Testis (tissue), 3 donors: Measurements from ENCODE around the gene KRT20. TPM values are rescaled to one million over a fixed set of nuclear protein-coding genes. Genes with fewer than 3 reads are reported as not detected.
A peak's percentile ranks its signal among the peaks of the same experiment; 100 is the strongest.

Experiments
- DNase-seq: peaks from one replicate; pipeline ENCODE4 v3.0.0-alpha.2; 2019
- H3K27ac ChIP-seq, 2 donors: fragments of 200-600 bp; sonication (generic); one replicate each; pipeline ENCODE4 v1.5.1; 2019
- H3K27me3 ChIP-seq: fragments of 200-600 bp; sonication (generic); one replicate; pipeline ENCODE4 v1.5.1; 2019
- H3K36me3 ChIP-seq: fragments of 200-600 bp; sonication (generic); one replicate; pipeline ENCODE4 v1.5.1; 2017; ENCODE audit warnings: low read depth; ENCODE audit errors: missing control alignments
- H3K4me1 ChIP-seq: fragments of 200-600 bp; sonication (generic); one replicate; pipeline ENCODE4 v1.5.1; 2019
- H3K4me3 ChIP-seq, 2 donors: fragments of 200-600 bp; sonication (generic); one replicate each; pipeline ENCODE4 v1.5.1; 2017 to 2019
- H3K9me3 ChIP-seq: fragments of 200-600 bp; sonication (generic); one replicate; pipeline ENCODE4 v1.5.1; 2017
- POLR2A ChIP-seq: fragments of 450-650 bp; IDR thresholded peaks from one replicate; pipeline ENCODE4 v1.6.1; 2017; ENCODE audit warnings: antibody characterized with exemption, mild to moderate bottlenecking, moderate library complexity
- WGBS, 2 donors: methylation state at CpG; one replicate each; pipeline ENCODE4 v1.1.5; 2018; 5-methylcytosine and 5-hydroxymethylcytosine counted together
- intact Hi-C: fragments of 100-400 bp; cut with DNase I; formaldehyde crosslinking; loops from one replicate; pipeline ENCODE4 v1.15.1; 2023; ENCODE audit warnings: low total_unique reads
- polyA plus RNA-seq: library from polyadenylated mRNA; stranded (reverse); fragments of 350-450 nt; fragmentation: Illumina TruSeq; extraction: RNeasy Lipid Tissue Mini Kit (QIAGEN cat#74804); gene quantifications from one replicate; pipeline ENCODE4 v1.2.3, GENCODE V29; 2014; ENCODE audit warnings: low read depth, low replicate concordance; ENCODE audit not compliant: insufficient read depth
- total RNA-seq, 2 donors: library from RNA; depleted of rRNA; stranded (reverse); fragments of >200 nt; gene quantifications; one replicate each; pipeline ENCODE4 v1.2.3, GENCODE V29; 2016
- TF ChIP-seq, protein P1 (sequence below), 3 experiments: fragments of 450-650 bp in 2 of 3; fragments of 200-600 bp in 1 of 3; sonication (generic) in 1 of 3; IDR thresholded peaks; one replicate each; pipeline ENCODE4 v1.5.1; 2016 to 2019; ENCODE audit warnings: antibody characterized with exemption in 3 of 3, mild to moderate bottlenecking in 2 of 3, moderate library complexity in 1 of 3

KRT20 gene
- total and polyA plus RNA-seq, 3 donors from 2014 or later: not detected

DNA sequence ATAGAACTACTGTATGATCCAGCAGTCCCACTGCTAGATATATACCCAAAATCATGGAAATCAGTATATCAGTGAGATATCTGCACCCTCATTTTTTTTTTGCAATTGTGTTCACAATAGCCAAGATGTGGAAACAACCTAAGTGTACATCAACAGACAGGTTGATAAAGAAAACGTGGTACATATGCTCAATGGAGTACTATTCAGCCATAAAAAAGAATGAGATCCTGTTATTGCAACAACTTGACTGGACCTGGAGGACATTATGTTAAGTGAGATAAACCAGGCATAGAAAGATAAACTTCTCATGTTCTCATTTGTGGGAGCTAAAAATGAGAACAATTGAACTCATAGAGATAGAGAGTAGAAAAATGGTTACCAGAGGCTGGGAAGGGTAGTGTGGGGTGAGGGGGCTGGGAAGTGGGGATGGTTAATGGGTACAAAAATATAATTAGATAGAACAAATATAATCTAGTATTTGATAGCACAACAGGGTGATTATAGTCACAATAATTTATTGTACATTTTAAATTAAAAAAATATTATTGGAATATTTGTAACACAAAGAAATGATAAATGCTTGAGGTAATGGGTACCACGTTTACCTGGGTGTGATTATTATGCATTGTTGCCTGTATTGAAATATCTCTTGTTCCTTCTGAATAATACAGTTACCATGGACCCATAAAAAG, 54.8 kb downstream of the KRT20 start:
- TF ChIP-seq, protein P1, sequence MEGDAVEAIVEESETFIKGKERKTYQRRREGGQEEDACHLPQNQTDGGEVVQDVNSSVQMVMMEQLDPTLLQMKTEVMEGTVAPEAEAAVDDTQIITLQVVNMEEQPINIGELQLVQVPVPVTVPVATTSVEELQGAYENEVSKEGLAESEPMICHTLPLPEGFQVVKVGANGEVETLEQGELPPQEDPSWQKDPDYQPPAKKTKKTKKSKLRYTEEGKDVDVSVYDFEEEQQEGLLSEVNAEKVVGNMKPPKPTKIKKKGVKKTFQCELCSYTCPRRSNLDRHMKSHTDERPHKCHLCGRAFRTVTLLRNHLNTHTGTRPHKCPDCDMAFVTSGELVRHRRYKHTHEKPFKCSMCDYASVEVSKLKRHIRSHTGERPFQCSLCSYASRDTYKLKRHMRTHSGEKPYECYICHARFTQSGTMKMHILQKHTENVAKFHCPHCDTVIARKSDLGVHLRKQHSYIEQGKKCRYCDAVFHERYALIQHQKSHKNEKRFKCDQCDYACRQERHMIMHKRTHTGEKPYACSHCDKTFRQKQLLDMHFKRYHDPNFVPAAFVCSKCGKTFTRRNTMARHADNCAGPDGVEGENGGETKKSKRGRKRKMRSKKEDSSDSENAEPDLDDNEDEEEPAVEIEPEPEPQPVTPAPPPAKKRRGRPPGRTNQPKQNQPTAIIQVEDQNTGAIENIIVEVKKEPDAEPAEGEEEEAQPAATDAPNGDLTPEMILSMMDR (IDR thresholded peaks at IDR 0.05): no peak
- no peak for TF ChIP-seq POLR2A
- 76 to 80% methylated on average over 2 of the region's 2 CpGs for WGBS, 2 donors
- DNase-seq: no peak

DNA sequence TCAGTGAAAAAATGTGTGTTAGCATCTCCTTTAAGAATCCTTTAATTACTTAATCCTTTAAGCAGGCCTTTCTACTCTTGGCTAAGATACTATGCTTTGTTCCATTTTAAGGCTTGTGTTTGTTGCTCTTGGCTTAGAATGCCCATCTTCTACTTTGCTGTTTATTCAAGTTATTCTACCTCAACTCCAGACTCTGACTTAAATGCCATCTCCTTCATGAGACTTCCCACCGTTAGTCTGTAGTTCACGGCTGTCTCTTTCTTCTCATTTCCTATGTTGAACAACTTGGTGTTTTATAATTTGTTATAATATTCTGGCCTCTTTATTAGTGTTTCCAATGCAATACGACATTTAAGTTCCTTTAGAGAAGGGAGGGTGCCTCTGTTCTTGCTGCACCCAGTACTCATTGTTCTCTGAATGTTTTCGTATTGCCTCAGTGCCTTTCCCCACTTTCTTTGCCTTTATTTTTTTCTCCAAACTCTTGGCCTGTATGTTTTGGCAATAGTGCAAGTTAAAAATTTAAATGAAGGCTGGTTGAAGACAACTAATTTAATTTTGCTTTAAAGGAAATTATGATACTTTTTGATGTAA, 56.5 kb downstream of the KRT20 start:
- no peak overlapping the region for H3K4me3 ChIP-seq
- peak overlapping the region; percentile 63 to 74 for H3K27ac ChIP-seq
- H3K27me3 ChIP-seq: no peaks in the 10 kb centered on the region
- DNase-seq: no peak
- intact Hi-C loops: no loop called here
- peaks cover 20% of the 10 kb centered on the region for H3K4me1 ChIP-seq
- TF ChIP-seq, protein P1 (IDR thresholded peaks at IDR 0.05): no peak
- TF ChIP-seq POLR2A: no peak
- H3K9me3 ChIP-seq: no peaks in the 10 kb centered on the region
- 37 to 54% methylated on average over 4 of the region's 4 CpGs for WGBS, 2 donors
- no peaks in the 10 kb centered on the region for H3K36me3 ChIP-seq

More for the DNA sequence above, 54.8 kb downstream of the KRT20 start:
- Histone ChIP-seq H3K4me1 (peaks cover 20% of the 10 kb centered on the region), H3K9me3 (no peaks in the 10 kb centered on the region), H3K27ac (peak overlapping the region in 1 of 2 donors; percentile 74), H3K36me3 (no peaks in the 10 kb centered on the region), H3K27me3 (no peaks in the 10 kb centered on the region), H3K4me3 (no peak overlapping the region)
- intact Hi-C loops: no loop called here

DNA sequence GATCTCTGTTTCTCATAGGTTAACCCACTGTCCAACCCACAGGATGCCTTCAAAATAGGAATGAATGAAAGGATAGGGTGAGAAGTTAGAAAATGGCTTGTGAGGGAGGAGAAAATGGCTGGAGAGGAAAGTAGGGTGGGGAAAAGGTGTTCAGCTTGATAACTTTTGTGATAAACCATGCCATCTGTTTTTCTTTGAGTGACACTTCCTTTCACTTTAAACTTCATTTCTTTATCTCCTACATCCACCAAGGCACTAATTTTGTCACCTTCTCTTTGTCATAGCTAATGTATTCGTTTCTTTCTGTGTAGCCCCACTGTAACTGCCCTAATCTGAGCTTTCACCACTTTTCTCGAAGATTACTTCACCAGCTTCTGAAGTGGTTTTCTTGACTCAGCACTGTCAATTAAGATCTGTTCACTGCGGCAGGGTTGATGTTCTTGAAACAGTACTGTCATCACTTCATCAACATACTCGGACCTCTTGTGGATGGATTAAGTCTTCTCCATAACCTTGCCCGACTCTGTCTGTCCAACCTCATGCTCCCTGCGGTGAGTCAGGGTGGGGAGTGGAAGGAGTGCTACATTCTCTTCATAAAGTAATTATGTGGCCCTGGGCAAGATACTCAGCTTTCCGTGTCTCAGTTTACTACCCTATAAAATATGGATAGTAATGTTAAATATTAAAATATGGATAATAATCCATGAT, 57.1 kb downstream of the KRT20 start:
- Histone ChIP-seq H3K27ac (peak overlapping the region; percentile 63 to 74), H3K9me3 (no peaks in the 10 kb centered on the region), H3K4me1 (peaks cover 18% of the 10 kb centered on the region), H3K36me3 (no peaks in the 10 kb centered on the region), H3K27me3 (no peaks in the 10 kb centered on the region), H3K4me3 (no peak overlapping the region)
- no peak for DNase-seq
- WGBS, 2 donors: 66 to 71% methylated on average over 7 of the region's 7 CpGs
- intact Hi-C loops: no loop called here
- no peak for TF ChIP-seq POLR2A
- TF ChIP-seq, protein P1 (IDR thresholded peaks at IDR 0.05): no peak

Other genes starting within 250 kb of the KRT20 start
- gene SMARCE1, start 237.4 kb downstream of the KRT20 start, total RNA-seq: 10 to 100 TPM; 80.3 to 81.6 TPM
- gene SMARCE1, start 237.4 kb downstream of the KRT20 start, polyA plus RNA-seq: 86.4 TPM
- 1 to 10 TPM; 1.2 to 3.1 TPM for gene KRT222, start 220.1 kb downstream of the KRT20 start, total RNA-seq
- 1.0 TPM for gene KRT222, start 220.1 kb downstream of the KRT20 start, polyA plus RNA-seq
- gene KRT24, start 181.5 kb downstream of the KRT20 start, total RNA-seq: under 1 TPM in 1 of 2 donors, not detected in 1; 0.12 TPM
- gene KRT24, start 181.5 kb downstream of the KRT20 start, polyA plus RNA-seq: not detected
- 1 to 10 TPM; 1.2 to 1.3 TPM for gene KRT25, start 129.9 kb downstream of the KRT20 start, total RNA-seq
- gene KRT25, start 129.9 kb downstream of the KRT20 start, polyA plus RNA-seq: 1.6 TPM
- gene KRT26, start 113.0 kb downstream of the KRT20 start, total RNA-seq: under 1 TPM; 0.62 to 0.79 TPM
- gene KRT26, start 113.0 kb downstream of the KRT20 start, polyA plus RNA-seq: 0.30 TPM
- gene KRT27, start 102.7 kb downstream of the KRT20 start, total RNA-seq: 1 to 10 TPM in 1 of 2 donors, under 1 TPM in 1; 0.87 to 1.4 TPM
- gene KRT27, start 102.7 kb downstream of the KRT20 start, polyA plus RNA-seq: 0.58 TPM
- gene KRT28, start 85.3 kb downstream of the KRT20 start, total RNA-seq: under 1 TPM; 0.43 to 0.87 TPM
- 0.37 TPM for gene KRT28, start 85.3 kb downstream of the KRT20 start, polyA plus RNA-seq
- 10 to 100 TPM; 22.1 to 25.8 TPM for gene KRT10, start 62.6 kb downstream of the KRT20 start, total RNA-seq
- gene KRT10, start 62.6 kb downstream of the KRT20 start, polyA plus RNA-seq: 69.4 TPM
- gene KRT12, start 18.0 kb downstream of the KRT20 start, total RNA-seq: under 1 TPM; 0.63 to 0.68 TPM
- 0.26 TPM for gene KRT12, start 18.0 kb downstream of the KRT20 start, polyA plus RNA-seq
- 10 to 100 TPM; 14.0 to 17.3 TPM for gene KRT23, start 52.4 kb upstream of the KRT20 start, total RNA-seq
- gene KRT23, start 52.4 kb upstream of the KRT20 start, polyA plus RNA-seq: 52.2 TPM
- not detected for gene KRT39, start 81.7 kb upstream of the KRT20 start, total RNA-seq
- not detected for gene KRT39, start 81.7 kb upstream of the KRT20 start, polyA plus RNA-seq
- gene KRT40, start 99.1 kb upstream of the KRT20 start, total RNA-seq: under 1 TPM in 1 of 2 donors, not detected in 1; 0.16 TPM
- 0.45 TPM for gene KRT40, start 99.1 kb upstream of the KRT20 start, polyA plus RNA-seq
- not detected for gene KRTAP3-3, start 108.9 kb upstream of the KRT20 start, total RNA-seq
- not detected for gene KRTAP3-3, start 108.9 kb upstream of the KRT20 start, polyA plus RNA-seq
- not detected for gene KRTAP3-2, start 114.7 kb upstream of the KRT20 start, total RNA-seq
- not detected for gene KRTAP3-2, start 114.7 kb upstream of the KRT20 start, polyA plus RNA-seq
- not detected for gene KRTAP3-1, start 123.9 kb upstream of the KRT20 start, total RNA-seq
- gene KRTAP3-1, start 123.9 kb upstream of the KRT20 start, polyA plus RNA-seq: not detected
- not detected for gene KRTAP1-5, start 142.0 kb upstream of the KRT20 start, total RNA-seq
- not detected for gene KRTAP1-5, start 142.0 kb upstream of the KRT20 start, polyA plus RNA-seq
- not detected for gene KRTAP1-4, start 145.0 kb upstream of the KRT20 start, total RNA-seq
- not detected for gene KRTAP1-4, start 145.0 kb upstream of the KRT20 start, polyA plus RNA-seq
- gene KRTAP1-3, start 149.6 kb upstream of the KRT20 start, total RNA-seq: not detected
- gene KRTAP1-3, start 149.6 kb upstream of the KRT20 start, polyA plus RNA-seq: not detected
- not detected for gene KRTAP1-1, start 156.2 kb upstream of the KRT20 start, total RNA-seq
- not detected for gene KRTAP1-1, start 156.2 kb upstream of the KRT20 start, polyA plus RNA-seq
- gene KRTAP2-1, start 162.1 kb upstream of the KRT20 start, total RNA-seq: not detected
- not detected for gene KRTAP2-1, start 162.1 kb upstream of the KRT20 start, polyA plus RNA-seq
- gene KRTAP2-2, start 170.0 kb upstream of the KRT20 start, total RNA-seq: not detected
- not detected for gene KRTAP2-2, start 170.0 kb upstream of the KRT20 start, polyA plus RNA-seq
- gene KRTAP2-3, start 174.9 kb upstream of the KRT20 start, total RNA-seq: not detected
- gene KRTAP2-3, start 174.9 kb upstream of the KRT20 start, polyA plus RNA-seq: not detected
- not detected for gene KRTAP2-4, start 180.6 kb upstream of the KRT20 start, total RNA-seq
- gene KRTAP2-4, start 180.6 kb upstream of the KRT20 start, polyA plus RNA-seq: not detected
- not detected for gene KRTAP4-7, start 198.9 kb upstream of the KRT20 start, total RNA-seq
- gene KRTAP4-7, start 198.9 kb upstream of the KRT20 start, polyA plus RNA-seq: not detected
- not detected for gene KRTAP4-8, start 212.9 kb upstream of the KRT20 start, total RNA-seq
- not detected for gene KRTAP4-8, start 212.9 kb upstream of the KRT20 start, polyA plus RNA-seq
- not detected for gene KRTAP4-16, start 217.0 kb upstream of the KRT20 start, total RNA-seq
- gene KRTAP4-16, start 217.0 kb upstream of the KRT20 start, polyA plus RNA-seq: not detected
- gene KRTAP4-9, start 220.1 kb upstream of the KRT20 start, total RNA-seq: not detected
- gene KRTAP4-9, start 220.1 kb upstream of the KRT20 start, polyA plus RNA-seq: not detected
- not detected for gene KRTAP4-11, start 233.1 kb upstream of the KRT20 start, total RNA-seq
- not detected for gene KRTAP4-11, start 233.1 kb upstream of the KRT20 start, polyA plus RNA-seq
- not detected for gene KRTAP4-12, start 238.9 kb upstream of the KRT20 start, total RNA-seq
- not detected for gene KRTAP4-12, start 238.9 kb upstream of the KRT20 start, polyA plus RNA-seq